NB4 (cell line): ENCODE data around the gene TCF12.

Source experiments
- CTCF ChIP-seq: IDR thresholded peaks from one replicate; pipeline ENCODE4 v1.5.1; 2012; ENCODE audit warnings: low read depth, low read length
- MAX ChIP-seq: IDR thresholded peaks from 2 replicates; pipeline ENCODE4 v1.6.1; 2011; ENCODE audit warnings: low read depth, low read length
- POLR2A ChIP-seq: IDR thresholded peaks from 2 replicates; pipeline ENCODE4 v1.6.1; 2011; ENCODE audit warnings: mild to moderate bottlenecking; ENCODE audit not compliant: insufficient read length; ENCODE audit errors: extremely low read depth

GRCh38 chr15:57273402-57273801 is 355.0 kb downstream of the TCF12 start:
- TF ChIP-seq CTCF: no peak
- no peak for TF ChIP-seq POLR2A
- no peak for TF ChIP-seq MAX
